Measurements from ENCODE around the gene CXCR6. TPM values are rescaled to one million over a fixed set of nuclear protein-coding genes. Genes with fewer than 3 reads are reported as not detected.

Gene CXCR6
- total RNA-seq, 1 donor from 2014 or later, result 4.3 TPM

DNA sequence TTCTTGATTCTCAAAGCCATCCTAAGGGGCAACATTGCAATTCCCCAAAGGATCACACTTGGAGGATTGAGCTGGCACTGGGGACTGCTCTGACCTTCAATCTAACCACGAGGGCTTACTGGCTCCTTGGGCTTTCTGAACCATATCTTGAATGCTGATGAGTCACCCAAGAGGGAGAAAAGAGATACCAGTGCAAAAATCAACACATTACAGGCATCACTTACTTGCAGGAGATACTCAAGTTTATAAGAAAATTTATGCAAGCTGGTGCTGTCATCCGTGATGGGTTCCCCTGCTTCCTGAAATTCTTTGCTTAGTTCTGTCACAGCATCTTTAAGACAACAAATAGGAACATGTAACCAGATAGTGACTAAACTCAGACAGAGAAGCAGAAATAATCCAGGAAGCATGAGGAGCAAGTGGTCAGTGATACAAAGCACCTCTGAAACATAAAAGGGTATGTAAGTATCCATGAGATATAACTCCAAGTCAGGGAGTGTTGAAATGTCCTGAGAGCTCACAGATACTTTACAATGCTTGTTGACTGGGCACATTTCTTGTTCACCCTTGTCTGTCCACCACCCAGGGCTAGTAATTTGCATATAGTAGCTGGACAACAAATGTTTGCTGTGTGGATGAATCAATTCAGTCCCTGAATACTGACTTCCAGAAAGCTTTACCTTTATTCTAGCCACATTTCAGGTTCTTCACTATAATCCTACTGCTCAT, 38.2 kb downstream of the CXCR6 start:
- peaks cover 40% of the 10 kb centered on the region for H3K4me1 ChIP-seq
- TF ChIP-seq, protein P1, sequence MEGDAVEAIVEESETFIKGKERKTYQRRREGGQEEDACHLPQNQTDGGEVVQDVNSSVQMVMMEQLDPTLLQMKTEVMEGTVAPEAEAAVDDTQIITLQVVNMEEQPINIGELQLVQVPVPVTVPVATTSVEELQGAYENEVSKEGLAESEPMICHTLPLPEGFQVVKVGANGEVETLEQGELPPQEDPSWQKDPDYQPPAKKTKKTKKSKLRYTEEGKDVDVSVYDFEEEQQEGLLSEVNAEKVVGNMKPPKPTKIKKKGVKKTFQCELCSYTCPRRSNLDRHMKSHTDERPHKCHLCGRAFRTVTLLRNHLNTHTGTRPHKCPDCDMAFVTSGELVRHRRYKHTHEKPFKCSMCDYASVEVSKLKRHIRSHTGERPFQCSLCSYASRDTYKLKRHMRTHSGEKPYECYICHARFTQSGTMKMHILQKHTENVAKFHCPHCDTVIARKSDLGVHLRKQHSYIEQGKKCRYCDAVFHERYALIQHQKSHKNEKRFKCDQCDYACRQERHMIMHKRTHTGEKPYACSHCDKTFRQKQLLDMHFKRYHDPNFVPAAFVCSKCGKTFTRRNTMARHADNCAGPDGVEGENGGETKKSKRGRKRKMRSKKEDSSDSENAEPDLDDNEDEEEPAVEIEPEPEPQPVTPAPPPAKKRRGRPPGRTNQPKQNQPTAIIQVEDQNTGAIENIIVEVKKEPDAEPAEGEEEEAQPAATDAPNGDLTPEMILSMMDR (IDR thresholded peaks at IDR 0.05), result no peak
- H3K27me3 ChIP-seq (ENCODE audit: low read depth), result no peaks in the 10 kb centered on the region
- DNase-seq, result no peak
- ATAC-seq, result no peak
- no peak overlapping the region for H3K4me3 ChIP-seq
- H3K9me3 ChIP-seq, result no peaks in the 10 kb centered on the region
- H3K36me3 ChIP-seq, result peaks cover 81% of the 10 kb centered on the region
- intact Hi-C loops (cut with DNase I), result no loop called here
- H3K27ac ChIP-seq, result no peak overlapping the region

DNA sequence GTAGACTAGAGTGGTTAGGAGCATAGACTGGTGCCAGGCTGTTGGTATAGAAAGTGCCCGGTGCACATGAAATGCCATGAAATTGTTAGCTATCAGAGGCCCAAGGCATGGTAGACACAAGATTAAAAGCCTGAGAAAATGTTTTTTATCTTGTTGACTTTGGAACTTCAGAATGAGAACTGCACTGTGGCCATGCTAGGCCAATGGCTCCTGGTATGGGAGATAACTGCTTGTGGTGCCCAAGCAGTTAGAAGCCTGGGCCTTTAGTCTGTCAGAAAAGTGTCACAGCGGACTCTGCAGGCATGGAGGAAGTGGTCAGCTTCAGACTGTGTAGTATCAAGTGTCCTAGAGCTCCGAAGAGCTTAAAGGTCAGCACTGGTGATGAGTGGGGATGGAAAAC, 40.5 kb downstream of the CXCR6 start:
- peaks cover 61% of the 10 kb centered on the region for H3K36me3 ChIP-seq
- H3K4me1 ChIP-seq, result peaks cover 52% of the 10 kb centered on the region
- no peaks in the 10 kb centered on the region for H3K9me3 ChIP-seq
- no peak overlapping the region for H3K27ac ChIP-seq
- no peak overlapping the region for H3K4me3 ChIP-seq
- DNase-seq (no peak), ATAC-seq (no peak)
- TF ChIP-seq, protein P1 (IDR thresholded peaks at IDR 0.05), result no peak
- intact Hi-C loops (cut with DNase I), result no loop called here
- H3K27me3 ChIP-seq (ENCODE audit: low read depth), result no peaks in the 10 kb centered on the region

DNA sequence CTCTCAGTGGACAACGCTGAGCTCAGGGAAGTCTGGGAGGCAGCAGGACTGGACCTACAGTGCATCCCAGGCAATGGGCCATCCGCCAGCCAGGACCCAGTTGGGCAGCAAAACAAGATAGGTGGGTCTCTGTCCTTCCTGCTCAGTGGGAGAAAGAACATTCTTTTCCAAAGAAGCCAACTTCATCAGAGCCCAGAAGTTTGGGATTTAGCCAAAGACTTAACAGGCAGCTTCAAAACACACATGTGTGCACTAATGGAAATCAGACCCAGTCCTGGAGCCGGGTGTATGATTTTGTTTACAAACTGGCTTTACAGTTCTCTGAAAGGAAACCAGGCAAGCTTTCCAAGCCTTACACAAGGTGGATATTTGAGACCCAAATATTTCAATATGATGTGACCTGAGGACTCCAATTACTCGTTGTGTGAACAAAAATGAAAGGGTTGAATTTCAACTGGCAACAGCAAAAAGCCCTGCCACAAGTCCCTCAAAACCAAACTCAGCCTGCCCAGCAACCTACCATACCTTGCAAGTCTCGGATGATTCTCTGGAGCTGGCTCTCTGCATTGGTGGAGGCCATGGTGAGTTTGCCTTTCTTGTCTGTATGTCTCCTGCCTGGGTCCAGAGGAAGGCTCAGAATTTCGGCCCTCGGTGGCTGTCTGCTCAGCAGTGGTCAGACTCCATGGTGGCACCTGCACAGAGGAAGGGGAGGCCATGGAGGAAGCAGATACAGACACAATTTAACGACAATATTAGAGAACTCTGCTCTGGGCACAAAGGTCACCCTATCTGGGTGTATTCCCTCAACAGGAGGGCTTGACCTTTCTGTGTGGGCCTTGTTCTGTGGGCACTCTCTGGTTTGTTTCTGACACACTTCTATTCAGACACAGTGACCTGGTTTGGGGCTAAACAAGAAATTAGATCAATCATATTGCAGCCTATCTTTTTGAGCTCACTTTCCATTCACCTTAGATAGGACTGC, 41.4 kb downstream of the CXCR6 start:
- ATAC-seq, result no peak
- Histone ChIP-seq H3K4me1 (peaks cover 60% of the 10 kb centered on the region), H3K4me3 (no peak overlapping the region), H3K36me3 (peaks cover 53% of the 10 kb centered on the region), H3K27ac (peak overlapping the region; percentile 82), H3K27me3 (ENCODE audit: low read depth) (no peaks in the 10 kb centered on the region), H3K9me3 (no peaks in the 10 kb centered on the region)
- intact Hi-C loops (cut with DNase I), result no loop called here
- TF ChIP-seq, protein P1 (IDR thresholded peaks at IDR 0.05), result no peak
- DNase-seq, result no peak

- ATAC-seq (no peak), DNase-seq (no peak)
- TF ChIP-seq, protein P1 (IDR thresholded peaks at IDR 0.05), result no peak
- peak overlapping the region; percentile 82 for H3K27ac ChIP-seq
- H3K4me3 ChIP-seq, result no peak overlapping the region
- no peaks in the 10 kb centered on the region for H3K9me3 ChIP-seq
- no peaks in the 10 kb centered on the region for H3K27me3 ChIP-seq (ENCODE audit: low read depth)
- peaks cover 71% of the 10 kb centered on the region for H3K4me1 ChIP-seq
- peaks cover 42% of the 10 kb centered on the region for H3K36me3 ChIP-seq
- intact Hi-C loops (cut with DNase I), result no loop called here
These were observed 42.5 kb downstream of the CXCR6 start for GRCh38 chr3:45985532-45986302.

DNA sequence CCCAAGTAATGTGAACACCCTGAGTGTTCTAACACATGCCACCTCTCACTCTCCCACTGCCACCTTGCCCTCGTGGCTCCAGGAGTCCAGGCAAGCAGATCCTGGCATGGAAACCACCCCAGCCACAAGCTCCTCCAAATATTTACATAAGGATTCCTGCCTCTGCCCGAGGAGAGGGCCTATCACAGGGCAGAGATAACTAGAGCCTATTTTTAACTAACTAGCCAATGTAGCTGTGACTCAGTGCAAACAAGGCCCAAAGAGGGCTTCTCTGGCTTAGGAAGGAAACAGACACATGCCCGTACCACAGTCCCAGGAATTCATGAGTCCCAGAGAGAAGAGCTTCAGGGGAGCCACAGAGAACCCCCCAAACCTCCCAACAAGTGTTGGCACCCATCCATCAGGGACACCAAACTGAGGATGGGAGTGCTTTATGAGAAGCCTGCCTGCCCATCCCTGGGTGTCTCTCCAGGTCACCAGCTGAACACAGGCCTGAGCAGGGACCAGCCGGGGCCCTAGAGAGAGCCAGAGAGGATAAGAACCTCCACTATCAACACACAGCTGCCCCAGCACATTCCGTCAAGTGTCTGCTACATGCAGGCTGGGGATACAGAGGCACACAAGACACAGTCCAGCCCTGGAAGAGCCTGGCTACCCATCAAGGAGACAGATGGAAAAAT, 43.2 kb downstream of the CXCR6 start:
- TF ChIP-seq, protein P1 (IDR thresholded peaks at IDR 0.05), result no peak
- H3K36me3 ChIP-seq, result peaks cover 35% of the 10 kb centered on the region
- no peak overlapping the region for H3K4me3 ChIP-seq
- ATAC-seq, result peak; percentile 86 to 91
- intact Hi-C loops (cut with DNase I), result no loop called here
- H3K27me3 ChIP-seq (ENCODE audit: low read depth), result no peaks in the 10 kb centered on the region
- H3K4me1 ChIP-seq, result peaks cover 77% of the 10 kb centered on the region
- no peaks in the 10 kb centered on the region for H3K9me3 ChIP-seq
- DNase-seq, result no peak
- peak overlapping the region; percentile 82 for H3K27ac ChIP-seq

Measured in lower lobe of right lung (tissue), 2 donors.